Kidney (tissue), 14 donors: ENCODE measurements around the gene DUT. TPM values are rescaled to one million over a fixed set of nuclear protein-coding genes. Genes with fewer than 3 reads are reported as not detected.

Experiments used
- DNase-seq, 5 donors: peaks; one replicate each; pipeline ENCODE4 v3.0.0-alpha.2; 2013 to 2020
- FAIRE-seq: peaks from 2 replicates; lab custom pipeline; 2012; peaks lifted over from hg19 to GRCh38; lab: Jason Lieb, UNC
- H3K27ac ChIP-seq, 2 donors: one replicate each; pipeline ENCODE4 v1.7.0; 2013; ENCODE audit warnings: low read depth in 2 of 2, low read length in 2 of 2, inconsistent platforms in 1 of 2
- H3K27me3 ChIP-seq: one replicate; pipeline ENCODE4 v1.7.1; 2013; ENCODE audit warnings: low read length, inconsistent platforms; ENCODE audit not compliant: control insufficient read depth, insufficient read depth
- H3K36me3 ChIP-seq, 3 donors: one replicate each; pipeline versions ENCODE4 v1.7.0 to v1.7.1; 2013; ENCODE audit warnings: low read length in 3 of 3, control low read depth in 1 of 3, inconsistent platforms in 1 of 3; ENCODE audit not compliant: insufficient read depth in 3 of 3, control insufficient read depth in 2 of 3
- H3K4me1 ChIP-seq, 3 donors: one replicate each; pipeline versions ENCODE4 v1.7.0 to v1.7.1; 2013; ENCODE audit warnings: low read length in 3 of 3, inconsistent platforms in 1 of 3, low read depth in 1 of 3; ENCODE audit not compliant: control insufficient read depth in 2 of 3, insufficient read depth in 2 of 3
- H3K4me3 ChIP-seq, 3 donors: one replicate each; pipeline versions ENCODE4 v1.7.0 to v1.8.1; 2013; ENCODE audit warnings: low read length in 3 of 3, control low read depth in 1 of 3, inconsistent platforms in 1 of 3
- H3K9ac ChIP-seq, 3 donors: one replicate each; pipeline versions ENCODE4 v1.7.0 to v1.7.1; 2013; ENCODE audit warnings: low read length in 3 of 3, control low read depth in 1 of 3, inconsistent platforms in 1 of 3
- H3K9me3 ChIP-seq, 3 donors: one replicate each; pipeline versions ENCODE4 v1.7.0 to v1.7.1; 2013; ENCODE audit warnings: low read length in 3 of 3, control low read depth in 1 of 3, inconsistent platforms in 1 of 3; ENCODE audit not compliant: control insufficient read depth in 2 of 3, insufficient read depth in 1 of 3
- intact Hi-C: fragments of 100-400 bp; cut with DNase I; formaldehyde crosslinking; loops from one replicate; pipeline ENCODE4 v1.11.1; 2022
- polyA plus RNA-seq: library from polyadenylated mRNA; stranded (reverse); fragments of 350-450 nt; fragmentation: Illumina TruSeq; extraction: RNeasy Lipid Tissue Mini Kit (QIAGEN cat#74804); gene quantifications from one replicate; pipeline ENCODE4 v1.2.3, GENCODE V29; 2014; ENCODE audit warnings: low read depth, low replicate concordance; ENCODE audit not compliant: insufficient read depth
- total RNA-seq: library from RNA; stranded (reverse); fragmentation: NEBNext Ultra II Directional; extraction: Animal tissue kit (Norgen Biotek cat#: 25700); gene quantifications from one replicate; pipeline ENCODE4 v1.2.1, GENCODE V29; 2021
- TF ChIP-seq, protein P1 (sequence below): IDR thresholded peaks from 3 replicates; pipeline ENCODE4 v1.5.1; 2012; ENCODE audit warnings: mild to moderate bottlenecking, moderate library complexity, borderline replicate concordance; ENCODE audit not compliant: insufficient read depth; ENCODE audit errors: extremely low read depth
- donor health status: control.
- donor health status: control.
- donor health status: control.
- donor health status: control.
- donor health status: control.
- donor health status: DM: yes; HTN: yes; CAD: no.
- donor health status: Normal renal cell carcinoma (clear cell type).

The DUT gene
- total and polyA plus RNA-seq, 2 donors from 2014 or later = 85.6 to 95.5 TPM

GRCh38 chr15:48330105-48330785 lies 984 bp upstream of the DUT start:
- DNase-seq (peak in 2 of 5 donors; percentile 61 to 70), FAIRE-seq (no peak)
- intact Hi-C loops = no loop called here
- H3K27ac ChIP-seq = no peak overlapping the region
- peak overlapping the region; percentile 65 to 89 (median 85) for H3K4me3 ChIP-seq
- peaks cover 3 to 8% (median 4%) of the 10 kb centered on the region in 3 donors for H3K36me3 ChIP-seq
- peak overlapping the region; percentile 4 to 87 (median 76) for H3K9ac ChIP-seq
- H3K27me3 ChIP-seq = no peaks in the 10 kb centered on the region
- TF ChIP-seq, protein P1, sequence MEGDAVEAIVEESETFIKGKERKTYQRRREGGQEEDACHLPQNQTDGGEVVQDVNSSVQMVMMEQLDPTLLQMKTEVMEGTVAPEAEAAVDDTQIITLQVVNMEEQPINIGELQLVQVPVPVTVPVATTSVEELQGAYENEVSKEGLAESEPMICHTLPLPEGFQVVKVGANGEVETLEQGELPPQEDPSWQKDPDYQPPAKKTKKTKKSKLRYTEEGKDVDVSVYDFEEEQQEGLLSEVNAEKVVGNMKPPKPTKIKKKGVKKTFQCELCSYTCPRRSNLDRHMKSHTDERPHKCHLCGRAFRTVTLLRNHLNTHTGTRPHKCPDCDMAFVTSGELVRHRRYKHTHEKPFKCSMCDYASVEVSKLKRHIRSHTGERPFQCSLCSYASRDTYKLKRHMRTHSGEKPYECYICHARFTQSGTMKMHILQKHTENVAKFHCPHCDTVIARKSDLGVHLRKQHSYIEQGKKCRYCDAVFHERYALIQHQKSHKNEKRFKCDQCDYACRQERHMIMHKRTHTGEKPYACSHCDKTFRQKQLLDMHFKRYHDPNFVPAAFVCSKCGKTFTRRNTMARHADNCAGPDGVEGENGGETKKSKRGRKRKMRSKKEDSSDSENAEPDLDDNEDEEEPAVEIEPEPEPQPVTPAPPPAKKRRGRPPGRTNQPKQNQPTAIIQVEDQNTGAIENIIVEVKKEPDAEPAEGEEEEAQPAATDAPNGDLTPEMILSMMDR = no peak
- peaks cover 0 to 11% (median 6%) of the 10 kb centered on the region in 3 donors for H3K4me1 ChIP-seq
- no peaks in the 10 kb centered on the region for H3K9me3 ChIP-seq

DNA sequence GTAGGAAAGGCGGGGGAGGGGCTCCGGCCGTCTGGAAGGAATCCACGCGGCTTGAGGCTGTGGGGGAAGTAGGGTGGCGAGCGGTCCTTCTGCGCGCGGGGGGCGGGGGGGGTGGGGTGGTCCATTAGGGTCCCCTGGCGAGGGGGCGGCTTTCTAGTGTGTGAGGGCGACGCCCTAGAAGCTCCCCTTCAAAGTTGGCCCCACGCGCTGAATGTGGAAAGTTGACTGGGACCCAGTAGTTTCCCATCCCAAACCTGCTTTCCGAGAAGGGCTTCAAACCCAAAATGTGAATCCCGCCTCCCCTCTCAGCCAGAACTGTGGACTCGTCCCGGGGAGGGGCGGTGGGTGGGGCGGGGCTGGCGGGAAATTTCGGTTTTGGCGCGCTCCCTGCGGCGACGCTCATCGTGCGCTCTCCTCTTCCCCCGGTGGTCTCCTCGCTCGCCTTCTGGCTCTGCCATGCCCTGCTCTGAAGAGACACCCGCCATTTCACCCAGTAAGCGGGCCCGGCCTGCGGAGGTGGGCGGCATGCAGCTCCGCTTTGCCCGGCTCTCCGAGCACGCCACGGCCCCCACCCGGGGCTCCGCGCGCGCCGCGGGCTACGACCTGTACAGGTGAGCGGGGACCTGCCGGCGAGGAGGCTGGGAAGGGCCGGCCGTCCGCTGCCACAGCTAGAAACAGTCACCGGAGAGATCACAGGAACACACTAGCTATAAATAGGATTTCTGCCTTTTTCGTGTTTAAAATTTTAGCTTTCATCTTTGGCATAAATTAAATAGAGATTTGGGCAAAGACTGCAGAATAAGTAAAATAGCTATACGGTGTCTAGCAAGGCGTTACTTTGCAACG lies 790 bp downstream of the DUT start:
- intact Hi-C loops = no loop called here
- TF ChIP-seq, protein P1 = no peak
- H3K4me1 ChIP-seq = peaks cover 0 to 11% (median 6%) of the 10 kb centered on the region in 3 donors
- DNase-seq = peak in 2 of 5 donors; percentile 77 to 88
- H3K27me3 ChIP-seq = no peaks in the 10 kb centered on the region
- no peaks in the 10 kb centered on the region for H3K9me3 ChIP-seq
- H3K9ac ChIP-seq = peak overlapping the region in 2 of 3 donors; percentile 46 to 87
- no peak for FAIRE-seq
- H3K27ac ChIP-seq = peak overlapping the region; percentile 96 to 99
- peaks cover 4 to 16% (median 11%) of the 10 kb centered on the region in 3 donors for H3K36me3 ChIP-seq
- peak overlapping the region; percentile 63 to 89 (median 85) for H3K4me3 ChIP-seq

DNA sequence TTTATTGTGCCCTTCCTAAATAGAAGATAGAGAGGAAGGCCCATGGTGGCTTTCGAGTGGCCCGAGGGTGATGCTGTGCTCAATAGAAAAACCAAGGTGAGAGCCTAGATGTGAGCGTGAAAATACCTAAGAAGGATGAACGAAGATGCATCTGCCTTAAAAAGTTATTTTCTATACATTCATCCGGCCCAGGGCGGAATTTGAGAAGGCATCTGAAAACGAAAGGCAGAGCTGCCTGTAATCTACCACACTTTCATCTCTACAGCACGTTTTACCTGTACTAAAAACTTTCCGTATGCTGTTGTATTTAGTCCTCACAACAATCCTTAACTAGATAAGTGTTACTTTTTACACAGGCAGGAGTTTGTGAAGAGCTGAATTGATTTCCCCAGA lies 1.4 kb downstream of the DUT start:
- H3K36me3 ChIP-seq = peaks cover 4 to 16% (median 11%) of the 10 kb centered on the region in 3 donors
- H3K4me1 ChIP-seq = peaks cover 0 to 11% (median 6%) of the 10 kb centered on the region in 3 donors
- no peaks in the 10 kb centered on the region for H3K27me3 ChIP-seq
- FAIRE-seq (no peak), DNase-seq (peak in 1 of 5 donors; percentile 3)
- H3K27ac ChIP-seq = no peak overlapping the region
- no peaks in the 10 kb centered on the region for H3K9me3 ChIP-seq
- H3K9ac ChIP-seq = peak overlapping the region in 1 of 3 donors; percentile 1
- intact Hi-C loops = no loop called here
- peak overlapping the region in 2 of 3 donors; percentile 63 to 85 for H3K4me3 ChIP-seq
- TF ChIP-seq, protein P1 = no peak
